WERI-Rb-1 (cell line): ENCODE data around the gene HRCT1.

Source experiments
- DNase-seq: peaks from one replicate; pipeline ENCODE4 v3.0.0-alpha.2; 2020
- H3K27ac ChIP-seq: fragments of 250-450 bp; sonication (Bioruptor Pico); 2 replicates; pipeline ENCODE4 v1.5.1; 2020; ENCODE audit warnings: mild to moderate bottlenecking, moderate library complexity
- H3K27me3 ChIP-seq: fragments of 250-450 bp; sonication (Bioruptor Pico); 2 replicates; pipeline ENCODE4 v1.5.1; 2021; ENCODE audit warnings: mild to moderate bottlenecking, low read depth, moderate library complexity; ENCODE audit not compliant: insufficient read depth, severe bottlenecking
- H3K36me3 ChIP-seq: fragments of 250-450 bp; sonication (Bioruptor Pico); 2 replicates; pipeline ENCODE4 v1.5.1; 2020; ENCODE audit warnings: mild to moderate bottlenecking, moderate library complexity
- H3K4me3 ChIP-seq: 2 replicates; pipeline ENCODE4 v1.5.1; 2011; ENCODE audit warnings: low read depth, mild to moderate bottlenecking, control low read depth, low read length
- H3K9me3 ChIP-seq: fragments of 250-450 bp; sonication (Bioruptor Pico); 2 replicates; pipeline ENCODE4 v1.5.1; 2021; ENCODE audit warnings: mild to moderate bottlenecking, moderate library complexity; ENCODE audit not compliant: severe bottlenecking
- CTCF ChIP-seq: IDR thresholded peaks from 2 replicates; pipeline ENCODE4 v1.5.1; 2011; ENCODE audit warnings: low read depth, mild to moderate bottlenecking, control low read depth, inconsistent platforms, low read length

HRCT1 gene

GRCh38 chr9:35868933-35869332, 37.1 kb upstream of the HRCT1 start:
- no peaks in the 10 kb centered on the region for H3K36me3 ChIP-seq
- no peak overlapping the region for H3K27ac ChIP-seq
- TF ChIP-seq CTCF, result no peak
- H3K9me3 ChIP-seq, result no peaks in the 10 kb centered on the region
- H3K4me3 ChIP-seq, result no peak overlapping the region
- H3K27me3 ChIP-seq, result no peaks in the 10 kb centered on the region
- no peak for DNase-seq

DNA sequence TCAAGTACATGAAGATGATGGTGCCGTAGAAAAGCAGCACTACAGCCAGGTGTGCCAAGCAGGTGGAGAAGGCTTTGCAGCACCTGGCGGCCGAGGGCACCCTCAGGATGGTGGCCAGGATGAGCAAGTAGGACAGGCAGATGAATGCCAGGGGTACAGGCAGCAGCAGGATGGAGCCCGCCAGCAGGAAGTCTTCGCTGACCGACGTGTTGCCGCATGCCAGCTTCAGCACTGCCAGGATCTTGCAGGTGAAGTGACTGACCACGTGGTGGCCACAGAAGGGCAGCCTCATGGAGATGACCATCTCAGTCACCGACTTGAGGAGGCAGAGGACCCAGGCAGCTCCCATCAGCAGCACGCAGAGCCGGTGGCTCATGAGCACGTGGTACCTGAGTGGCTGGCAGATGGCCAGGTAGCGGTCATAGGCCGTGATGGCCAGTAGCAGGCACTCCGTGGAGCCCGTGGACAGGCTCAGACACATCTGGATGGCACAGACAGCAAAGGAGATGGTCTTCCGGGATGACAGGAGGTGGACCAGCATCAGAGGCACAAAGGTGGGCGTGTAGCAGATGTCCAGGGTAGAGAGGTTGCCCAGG, 36.3 kb upstream of the HRCT1 start:
- Histone ChIP-seq H3K36me3 (no peaks in the 10 kb centered on the region), H3K4me3 (no peak overlapping the region), H3K9me3 (no peaks in the 10 kb centered on the region), H3K27me3 (no peaks in the 10 kb centered on the region), H3K27ac (no peak overlapping the region)
- TF ChIP-seq CTCF, result no peak
- no peak for DNase-seq

DNA sequence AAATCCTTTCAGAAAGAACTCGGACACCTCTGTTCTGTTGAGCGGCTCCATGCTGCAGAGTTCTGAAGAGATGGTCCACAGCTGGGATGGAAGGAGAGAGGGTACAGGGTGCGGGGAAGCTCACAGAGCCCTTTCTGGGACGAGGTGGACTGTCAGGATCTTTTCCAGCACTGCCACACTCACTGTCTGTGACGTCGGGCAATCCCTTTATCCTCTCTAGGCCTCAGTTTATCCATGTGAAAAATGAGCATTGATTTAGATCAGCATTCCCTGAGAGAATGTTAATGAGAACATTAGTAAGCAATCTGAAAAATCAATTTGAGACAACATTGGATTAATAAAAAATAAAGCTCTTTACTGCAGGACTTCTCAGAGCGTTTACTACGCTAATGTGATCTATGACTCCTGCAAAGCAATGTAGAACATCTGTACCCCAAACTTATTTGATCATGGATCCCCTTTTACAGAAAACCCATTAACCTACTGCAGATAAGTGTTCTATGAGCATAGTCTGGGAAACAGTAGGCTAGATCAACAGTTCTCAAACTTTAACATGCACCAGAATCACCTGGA, 35.6 kb upstream of the HRCT1 start, which contains the start of gene OR13J1:
OR13J1 (minus strand) TSS at position 51 of the 573 bp plus-strand sequence; CDS start at position 51, 0 bp downstream.
- DNase-seq, result no peak
- no peaks in the 10 kb centered on the region for H3K9me3 ChIP-seq
- no peak within 1 kb of the TSS for H3K27ac ChIP-seq
- H3K27me3 ChIP-seq, result no peaks in the 10 kb centered on the region
- no peaks in the 10 kb centered on the region for H3K36me3 ChIP-seq
- no peak for TF ChIP-seq CTCF
- H3K4me3 ChIP-seq, result no peak within 1 kb of the TSS

DNA sequence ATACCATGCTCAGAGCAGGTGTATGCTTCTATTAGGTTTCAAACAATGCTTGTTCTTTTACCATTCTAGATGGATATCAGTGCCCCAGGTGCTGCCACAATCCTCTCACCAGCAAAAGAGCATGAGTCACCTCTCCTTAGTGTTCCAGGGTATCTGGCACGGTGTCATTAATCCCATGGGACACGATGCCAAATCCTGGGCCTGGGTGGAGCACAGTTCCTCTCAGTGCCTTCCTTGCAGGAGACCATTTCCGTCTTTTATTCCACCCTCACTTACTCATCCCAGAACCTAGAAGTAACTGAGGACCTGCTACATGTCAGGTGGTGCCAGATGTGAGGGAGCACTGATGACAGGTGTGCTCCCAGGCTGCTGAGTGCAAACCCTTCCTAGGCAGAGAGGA, 34.5 kb upstream of the HRCT1 start:
- H3K27ac ChIP-seq, result no peak overlapping the region
- DNase-seq, result no peak
- no peak for TF ChIP-seq CTCF
- H3K36me3 ChIP-seq, result no peaks in the 10 kb centered on the region
- H3K4me3 ChIP-seq, result no peak overlapping the region
- H3K9me3 ChIP-seq, result no peaks in the 10 kb centered on the region
- no peaks in the 10 kb centered on the region for H3K27me3 ChIP-seq

- H3K9me3 ChIP-seq, result no peaks in the 10 kb centered on the region
- no peak for TF ChIP-seq CTCF
- H3K36me3 ChIP-seq, result no peaks in the 10 kb centered on the region
- no peak for DNase-seq
- H3K4me3 ChIP-seq, result no peak overlapping the region
- H3K27me3 ChIP-seq, result no peaks in the 10 kb centered on the region
- H3K27ac ChIP-seq, result no peak overlapping the region
Measured at GRCh38 chr9:35872505-35872904, 33.5 kb upstream of the HRCT1 start.
